ENCODE measurements around the gene DMPK. TPM values are rescaled to one million over a fixed set of nuclear protein-coding genes. Genes with fewer than 3 reads are reported as not detected.

DMPK gene
- total RNA-seq, 2 experiments from 2014 or later = 14.9 to 34.7 TPM

GRCh38 chr19:45828523-45828922 lies 46.2 kb upstream of the DMPK start:
- no peaks in the 10 kb centered on the region for H3K9me2 ChIP-seq (ENCODE audit: insufficient read depth, low read length)
- ChIA-PET CTCF (ENCODE audit: unreplicated experiment) (no interaction called here), POLR2A (interaction anchor here (0.6 to 0.8 kb wide), 2 partner anchors 50 to 65 kb away, joined by 3 to 10 read pairs; no protein-coding TSS in a partner anchor)
- no TSS peak for BruUV-seq (replicated peaks)
- intact Hi-C loops (cut with micrococcal nuclease; ENCODE audit: unreplicated experiment) = no loop called here
- H3K36me3 ChIP-seq (ENCODE audit: insufficient read depth, low read length) = peaks cover 94% of the 10 kb centered on the region
- no peaks in the 10 kb centered on the region for H3K79me2 ChIP-seq (ENCODE audit: insufficient read depth, low read depth, low read length)
- no peak overlapping the region for H3K27ac ChIP-seq (ENCODE audit: low read depth, low read length, poor library complexity, severe bottlenecking)
- no peaks in the 10 kb centered on the region for H3K4me1 ChIP-seq (ENCODE audit: insufficient read depth, low read length, poor library complexity, severe bottlenecking)
- H2AFZ ChIP-seq (ENCODE audit: low read length) = no peak overlapping the region
- H4K20me1 ChIP-seq (ENCODE audit: insufficient read depth, low read length) = no peaks in the 10 kb centered on the region
- TF ChIP-seq CTCF (conservative IDR thresholded peaks at IDR 0.05; ENCODE audit: low read length) (no peak), EZH2phosphoT487 (IDR thresholded peaks at IDR 0.05; ENCODE audit: borderline replicate concordance, low read depth, low read length) (no peak)
- H3K9me3 ChIP-seq (ENCODE audit: low read length) = no peaks in the 10 kb centered on the region
- H3K4me2 ChIP-seq (ENCODE audit: low read length) = no peak overlapping the region
- no peak for DNase-seq (ENCODE audit: low spot score)
- H3K4me3 ChIP-seq (ENCODE audit: low read depth, low read length, poor library complexity, severe bottlenecking) = no peak overlapping the region

- CTCF ChIA-PET (ENCODE audit: unreplicated experiment) = no interaction called here
- no TSS peak for BruUV-seq (replicated peaks)
- POLR2A ChIA-PET = no interaction called here
- no peaks in the 10 kb centered on the region for H3K9me3 ChIP-seq (ENCODE audit: low read length)
- H3K79me2 ChIP-seq (ENCODE audit: insufficient read depth, low read depth, low read length) = no peaks in the 10 kb centered on the region
- H3K36me3 ChIP-seq (ENCODE audit: insufficient read depth, low read length) = peaks cover 94% of the 10 kb centered on the region
- H2AFZ ChIP-seq (ENCODE audit: low read length) = no peak overlapping the region
- no peak overlapping the region for H3K4me2 ChIP-seq (ENCODE audit: low read length)
- TF ChIP-seq EZH2phosphoT487 (IDR thresholded peaks at IDR 0.05; ENCODE audit: borderline replicate concordance, low read depth, low read length) (no peak), CTCF (conservative IDR thresholded peaks at IDR 0.05; ENCODE audit: low read length) (no peak)
- intact Hi-C loops (cut with micrococcal nuclease; ENCODE audit: unreplicated experiment) = no loop called here
- H4K20me1 ChIP-seq (ENCODE audit: insufficient read depth, low read length) = no peaks in the 10 kb centered on the region
- H3K9me2 ChIP-seq (ENCODE audit: insufficient read depth, low read length) = no peaks in the 10 kb centered on the region
- H3K4me3 ChIP-seq (ENCODE audit: low read depth, low read length, poor library complexity, severe bottlenecking) = no peak overlapping the region
- no peaks in the 10 kb centered on the region for H3K4me1 ChIP-seq (ENCODE audit: insufficient read depth, low read length, poor library complexity, severe bottlenecking)
- no peak for DNase-seq (ENCODE audit: low spot score)
- no peak overlapping the region for H3K27ac ChIP-seq (ENCODE audit: low read depth, low read length, poor library complexity, severe bottlenecking)
Measured at GRCh38 chr19:45827459-45828093, 45.3 kb upstream of the DMPK start.

- Histone ChIP-seq H3K27ac (ENCODE audit: low read depth, low read length, poor library complexity, severe bottlenecking) (no peak overlapping the region), H4K20me1 (ENCODE audit: insufficient read depth, low read length) (no peaks in the 10 kb centered on the region), H3K9me2 (ENCODE audit: insufficient read depth, low read length) (no peaks in the 10 kb centered on the region), H3K79me2 (ENCODE audit: insufficient read depth, low read depth, low read length) (no peaks in the 10 kb centered on the region), H3K9me3 (ENCODE audit: low read length) (no peaks in the 10 kb centered on the region), H3K4me1 (ENCODE audit: insufficient read depth, low read length, poor library complexity, severe bottlenecking) (no peaks in the 10 kb centered on the region), H2AFZ (ENCODE audit: low read length) (no peak overlapping the region), H3K36me3 (ENCODE audit: insufficient read depth, low read length) (peaks cover 91% of the 10 kb centered on the region), H3K4me3 (ENCODE audit: low read depth, low read length, poor library complexity, severe bottlenecking) (no peak overlapping the region), H3K4me2 (ENCODE audit: low read length) (no peak overlapping the region)
- intact Hi-C loops (cut with micrococcal nuclease; ENCODE audit: unreplicated experiment) = no loop called here
- no peak for TF ChIP-seq EZH2phosphoT487 (IDR thresholded peaks at IDR 0.05; ENCODE audit: borderline replicate concordance, low read depth, low read length)
- TF ChIP-seq CTCF (conservative IDR thresholded peaks at IDR 0.05; ENCODE audit: low read length) = no peak
- no peak for DNase-seq (ENCODE audit: low spot score)
- no TSS peak for BruUV-seq (replicated peaks)
- ChIA-PET POLR2A (no interaction called here), CTCF (ENCODE audit: unreplicated experiment) (no interaction called here)
Measured at GRCh38 chr19:45826934-45827333, 44.6 kb upstream of the DMPK start.
